ENCODE results near the gene NCK1. TPM values are rescaled to one million over a fixed set of nuclear protein-coding genes. Genes with fewer than 3 reads are reported as not detected.

Gene NCK1
- total RNA-seq, 1 donor = 19.7 TPM

GRCh38 chr3:136905549-136905948 is 43.5 kb downstream of the NCK1 start:
- DNase-seq (ENCODE audit: low read depth in 2 of 3, low spot score in 2 of 3) = no peak

- DNase-seq (ENCODE audit: low read depth in 2 of 3, low spot score in 2 of 3) = no peak
These were observed 44.7 kb downstream of the NCK1 start for GRCh38 chr3:136906725-136907124.

GRCh38 chr3:136908297-136908696 is 46.3 kb downstream of the NCK1 start:
- DNase-seq (ENCODE audit: low read depth in 2 of 3, low spot score in 2 of 3) = no peak

- no peak for DNase-seq (ENCODE audit: low read depth in 2 of 3, low spot score in 2 of 3)
These were observed 47.2 kb downstream of the NCK1 start for GRCh38 chr3:136909187-136909586.

GRCh38 chr3:136910697-136911096 is 48.7 kb downstream of the NCK1 start:
- no peak for DNase-seq (ENCODE audit: low read depth in 2 of 3, low spot score in 2 of 3)

GRCh38 chr3:136913168-136913567 is 51.2 kb downstream of the NCK1 start:
- no peak for DNase-seq (ENCODE audit: low read depth in 2 of 3, low spot score in 2 of 3)

GRCh38 chr3:136914739-136915138 is 52.7 kb downstream of the NCK1 start:
- DNase-seq (ENCODE audit: low read depth in 2 of 3, low spot score in 2 of 3) = no peak

- no peak for DNase-seq (ENCODE audit: low read depth in 2 of 3, low spot score in 2 of 3)
These were observed 54.2 kb downstream of the NCK1 start for GRCh38 chr3:136916223-136916622.

- DNase-seq (ENCODE audit: low read depth in 2 of 3, low spot score in 2 of 3) = peak; percentile 13 to 84 (median 80)
These were observed 58.0 kb downstream of the NCK1 start for GRCh38 chr3:136919799-136920580.

GRCh38 chr3:136920904-136921611 is 59.0 kb downstream of the NCK1 start:
- no peak for DNase-seq (ENCODE audit: low read depth in 2 of 3, low spot score in 2 of 3)

GRCh38 chr3:136925425-136926190 is 63.6 kb downstream of the NCK1 start:
- no peak for DNase-seq (ENCODE audit: low read depth in 2 of 3, low spot score in 2 of 3)

GRCh38 chr3:136928240-136928639 is 66.2 kb downstream of the NCK1 start:
- DNase-seq (ENCODE audit: low read depth in 2 of 3, low spot score in 2 of 3) = no peak

GRCh38 chr3:136929977-136930670 is 68.1 kb downstream of the NCK1 start:
- no peak for DNase-seq (ENCODE audit: low read depth in 2 of 3, low spot score in 2 of 3)

GRCh38 chr3:136931606-136932005 is 69.6 kb downstream of the NCK1 start:
- no peak for DNase-seq (ENCODE audit: low read depth in 2 of 3, low spot score in 2 of 3)

- no peak for DNase-seq (ENCODE audit: low read depth in 2 of 3, low spot score in 2 of 3)
These were observed 70.5 kb downstream of the NCK1 start for GRCh38 chr3:136932523-136932922.

GRCh38 chr3:136932978-136933772 is 71.2 kb downstream of the NCK1 start:
- no peak for DNase-seq (ENCODE audit: low read depth in 2 of 3, low spot score in 2 of 3)

- no peak for DNase-seq (ENCODE audit: low read depth in 2 of 3, low spot score in 2 of 3)
These were observed 75.2 kb downstream of the NCK1 start for GRCh38 chr3:136937175-136937574.

GRCh38 chr3:136937851-136938250 is 75.8 kb downstream of the NCK1 start:
- no peak for DNase-seq (ENCODE audit: low read depth in 2 of 3, low spot score in 2 of 3)

- DNase-seq (ENCODE audit: low read depth in 2 of 3, low spot score in 2 of 3) = no peak
These were observed 76.3 kb downstream of the NCK1 start for GRCh38 chr3:136938334-136938733.

- DNase-seq (ENCODE audit: low read depth in 2 of 3, low spot score in 2 of 3) = no peak
These were observed 77.5 kb downstream of the NCK1 start for GRCh38 chr3:136939489-136939888.
